Naive thymus-derived CD4-positive, alpha-beta T cell (primary cell): ENCODE data around the gene LRRC31. TPM values are rescaled to one million over a fixed set of nuclear protein-coding genes. Genes with fewer than 3 reads are reported as not detected.

Source experiments
- ATAC-seq: fragments of 150-1000 bp; cut with Tn5 transposase; 2 replicates; pipeline ENCODE4 v1.10.0; 2021; ENCODE audit warnings: mild to moderate bottlenecking, moderate library complexity
- CTCF ChIA-PET: fragments of 350-600 bp; sonication (Branson Sonifier 250); formaldehyde crosslinking; loops from one replicate; lab custom pipeline; 2021; ENCODE audit warnings: antibody characterized with exemption; lab: Charles Lee
- POLR2A ChIA-PET: fragments of 350-600 bp; sonication (Branson Sonifier 250); formaldehyde crosslinking; loops from one replicate; lab custom pipeline; 2021; ENCODE audit warnings: antibody characterized with exemption, inconsistent platforms; lab: Charles Lee
- DNase-seq, 9 donors: peaks; one replicate each; pipeline versions ENCODE4 v3.0.0 to v3.0.0-alpha.2; 2020 to 2022; ENCODE audit warnings: mixed read lengths in 1 of 9
- H3K27ac ChIP-seq: one replicate; pipeline ENCODE4 v1.7.0; 2013; ENCODE audit warnings: mild to moderate bottlenecking, low read depth, low read length, moderate library complexity
- H3K27me3 ChIP-seq, 2 donors: one replicate each; pipeline ENCODE4 v1.7.0; 2013; ENCODE audit warnings: low read length in 2 of 2, mild to moderate bottlenecking in 2 of 2, moderate library complexity in 2 of 2; ENCODE audit not compliant: control insufficient read depth in 2 of 2, insufficient read depth in 2 of 2
- H3K36me3 ChIP-seq, 3 experiments: 1 replicate in 2 of 3; 2 replicates in 1 of 3; pipeline ENCODE4 v1.7.0; 2013; ENCODE audit warnings: low read length in 3 of 3, mild to moderate bottlenecking in 3 of 3, moderate library complexity in 1 of 3; ENCODE audit not compliant: insufficient read depth in 3 of 3, control insufficient read depth in 2 of 3
- H3K4me1 ChIP-seq, 2 donors: one replicate each; pipeline ENCODE4 v1.7.0; 2013; ENCODE audit warnings: low read length in 2 of 2, mild to moderate bottlenecking in 2 of 2, moderate library complexity in 1 of 2; ENCODE audit not compliant: control insufficient read depth in 2 of 2, insufficient read depth in 2 of 2
- H3K4me3 ChIP-seq: 2 replicates; pipeline ENCODE4 v1.7.0; 2013; ENCODE audit warnings: mild to moderate bottlenecking, low read length
- H3K9me3 ChIP-seq, 3 experiments: 1 replicate in 2 of 3; 2 replicates in 1 of 3; pipeline ENCODE4 v1.7.0; 2013; ENCODE audit warnings: low read length in 3 of 3; ENCODE audit not compliant: control insufficient read depth in 2 of 3
- H3K27ac Mint-ChIP-seq, 9 donors: one replicate each; pipeline ENCODE4 v1.8.0; 2020 to 2022; ENCODE audit warnings: mixed read lengths in 9 of 9, mild to moderate bottlenecking in 8 of 9, moderate library complexity in 5 of 9, inconsistent platforms in 2 of 9
- H3K27me3 Mint-ChIP-seq, 5 donors: one replicate each; pipeline ENCODE4 v1.8.0; 2021 to 2022; ENCODE audit warnings: mixed read lengths in 5 of 5, mild to moderate bottlenecking in 1 of 5
- H3K36me3 Mint-ChIP-seq, 5 donors: one replicate each; pipeline ENCODE4 v1.8.0; 2020 to 2022; ENCODE audit warnings: mixed read lengths in 5 of 5, mild to moderate bottlenecking in 3 of 5, inconsistent platforms in 1 of 5
- H3K4me1 Mint-ChIP-seq, 7 donors: one replicate each; pipeline ENCODE4 v1.8.0; 2020 to 2022; ENCODE audit warnings: mixed read lengths in 7 of 7, mild to moderate bottlenecking in 3 of 7, inconsistent platforms in 1 of 7
- H3K4me3 Mint-ChIP-seq, 10 donors: one replicate each; pipeline ENCODE4 v1.8.0; 2020 to 2022; ENCODE audit warnings: mild to moderate bottlenecking in 10 of 10, mixed read lengths in 10 of 10, moderate library complexity in 6 of 10, inconsistent platforms in 2 of 10
- H3K9me3 Mint-ChIP-seq, 11 donors: one replicate each; pipeline ENCODE4 v1.8.0; 2020 to 2022; ENCODE audit warnings: mixed read lengths in 11 of 11, mild to moderate bottlenecking in 4 of 11, inconsistent platforms in 1 of 11, moderate library complexity in 1 of 11
- intact Hi-C, 2 donors: fragments of 100-400 bp; cut with micrococcal nuclease; formaldehyde crosslinking; loops; one replicate each; pipeline ENCODE4 v1.15.1; 2023
- polyA plus RNA-seq, 2 donors: library from polyadenylated mRNA; unstranded; fragments of 300-500 nt; fragmentation: Illumina TruSeq; gene quantifications; one replicate each; pipeline ENCODE4 v1.2.3, GENCODE V29; 2021
- total RNA-seq, 6 experiments: library from RNA in 5 of 6; stranded (reverse) in 5 of 6; gene quantifications; 1 replicate in 5 of 6; 2 replicates in 1 of 6; pipeline ENCODE4 v1.2.3 and lab custom pipeline; 2021 to 2026

LRRC31 gene
- total and polyA plus RNA-seq, 7 experiments from 2014 or later, result not detected

- POLR2A ChIA-PET, result interaction anchor here (0.6 to 5.9 kb wide), 5 partner anchors 10 to 311 kb away, joined by 3 to 55 read pairs (median 3); partner anchors contain the start of gene SEC62
- H3K36me3 Mint-ChIP-seq, result peaks cover 0 to 1% (median 0%) of the 10 kb centered on the region in 5 donors
- no peak for DNase-seq
- H3K27ac ChIP-seq, result no peak overlapping the region
- ATAC-seq, result no peak
- no peaks in the 10 kb centered on the region for H3K9me3 ChIP-seq
- no peak overlapping the region for H3K4me3 Mint-ChIP-seq
- peaks cover 0 to 3% (median 0%) of the 10 kb centered on the region in 11 donors for H3K9me3 Mint-ChIP-seq
- H3K36me3 ChIP-seq, result no peaks in the 10 kb centered on the region
- peak overlapping the region in 5 of 9 donors; percentile 2 to 83 (median 13) for H3K27ac Mint-ChIP-seq
- H3K4me1 Mint-ChIP-seq, result peaks cover 34 to 65% (median 54%) of the 10 kb centered on the region in 7 donors
- H3K4me3 ChIP-seq, result no peak overlapping the region
- H3K27me3 ChIP-seq, result no peaks in the 10 kb centered on the region
- peaks cover 6 to 40% of the 10 kb centered on the region in 2 donors for H3K4me1 ChIP-seq
- peaks cover 0 to 4% (median 0%) of the 10 kb centered on the region in 5 donors for H3K27me3 Mint-ChIP-seq
- CTCF ChIA-PET, result interaction anchor here (0.6 to 1.7 kb wide), 4 partner anchors 36 to 1044 kb away, joined by 3 to 8 read pairs (median 5); partner anchors contain the start of genes SAMD7 and SEC62
- intact Hi-C loops, result loop anchor here (5.0 to 10.0 kb wide), 2 partner anchors 547 to 1040 kb away; partner anchors contain the start of genes CLDN11 (in 1 of the 2) and EIF5A2 (in 1 of the 2)
Observed at GRCh38 chr3:169867584-169868210, 2.0 kb downstream of the LRRC31 start.

GRCh38 chr3:169865176-169865767, 4.5 kb downstream of the LRRC31 start:
- Mint-ChIP-seq H3K4me1 (peaks cover 23 to 50% (median 34%) of the 10 kb centered on the region in 7 donors), H3K4me3 (peak overlapping the region in 9 of 10 donors; percentile 63 to 83 (median 76)), H3K36me3 (peaks cover 0 to 1% (median 0%) of the 10 kb centered on the region in 5 donors), H3K27me3 (peaks cover 0 to 9% (median 0%) of the 10 kb centered on the region in 5 donors), H3K27ac (peak overlapping the region; percentile 19 to 99 (median 96)), H3K9me3 (peaks cover 0 to under 1% (median 0%) of the 10 kb centered on the region in 11 donors)
- Histone ChIP-seq H3K4me3 (peak overlapping the region; percentile 2), H3K36me3 (no peaks in the 10 kb centered on the region), H3K27me3 (no peaks in the 10 kb centered on the region), H3K4me1 (peaks cover 6 to 22% of the 10 kb centered on the region in 2 donors), H3K9me3 (no peaks in the 10 kb centered on the region), H3K27ac (peak overlapping the region; percentile 45)
- ATAC-seq (peak; percentile 74), DNase-seq (peak in 7 of 9 donors; percentile 15 to 58 (median 53))
- intact Hi-C loops, result loop anchor here (1.0 to 10.0 kb wide), 4 partner anchors 92 to 1042 kb away; partner anchors contain the start of genes CLDN11 (in 1 of the 2), EIF5A2 (in 1 of the 2) and MYNN (in 1 of the 2)
- ChIA-PET CTCF (interaction anchor here (0.6 to 1.9 kb wide), 11 partner anchors 10 to 492 kb away, joined by 3 to 7 read pairs (median 3); no protein-coding TSS in a partner anchor), POLR2A (interaction anchor here (0.6 to 5.9 kb wide), 14 partner anchors 12 to 1003 kb away, joined by 3 to 55 read pairs (median 3); partner anchors contain the start of gene SEC62)

GRCh38 chr3:169864270-169864669, 5.5 kb downstream of the LRRC31 start:
- Mint-ChIP-seq H3K9me3 (no peaks in the 10 kb centered on the region), H3K36me3 (peaks cover 0 to 1% (median 0%) of the 10 kb centered on the region in 5 donors), H3K4me3 (peak overlapping the region in 4 of 10 donors; percentile 0 to 58 (median 44)), H3K4me1 (peaks cover 19 to 42% (median 27%) of the 10 kb centered on the region in 7 donors), H3K27ac (peak overlapping the region in 4 of 9 donors; percentile 67 to 98 (median 90)), H3K27me3 (peaks cover 0 to 11% (median 0%) of the 10 kb centered on the region in 5 donors)
- peaks cover 6 to 22% of the 10 kb centered on the region in 2 donors for H3K4me1 ChIP-seq
- H3K9me3 ChIP-seq, result no peaks in the 10 kb centered on the region
- no peaks in the 10 kb centered on the region for H3K36me3 ChIP-seq
- H3K4me3 ChIP-seq, result no peak overlapping the region
- H3K27ac ChIP-seq, result no peak overlapping the region
- DNase-seq, result no peak
- POLR2A ChIA-PET, result interaction anchor here (0.7 to 5.9 kb wide), 6 partner anchors 102 to 571 kb away, joined by 3 to 55 read pairs (median 3); partner anchors contain the start of gene SEC62
- CTCF ChIA-PET, result interaction anchor here (0.6 to 2.9 kb wide), 14 partner anchors 11 to 566 kb away, joined by 3 to 16 read pairs (median 3); partner anchors contain the start of gene SEC62
- no peak for ATAC-seq
- no peaks in the 10 kb centered on the region for H3K27me3 ChIP-seq
- intact Hi-C loops, result loop anchor here (5.0 to 10.0 kb wide), 6 partner anchors 52 to 948 kb away; partner anchors contain the start of genes CLDN11 (in 1 of the 2), GPR160 (in 1 of the 2), LRRC34 (in 1 of the 2) and LRRIQ4 (in 1 of the 2)

- Histone ChIP-seq H3K36me3 (no peaks in the 10 kb centered on the region), H3K27me3 (no peaks in the 10 kb centered on the region), H3K4me3 (no peak overlapping the region), H3K4me1 (peaks cover 6 to 22% of the 10 kb centered on the region in 2 donors), H3K9me3 (no peaks in the 10 kb centered on the region), H3K27ac (no peak overlapping the region)
- Mint-ChIP-seq H3K9me3 (no peaks in the 10 kb centered on the region), H3K36me3 (peaks cover 0 to 1% (median 0%) of the 10 kb centered on the region in 5 donors), H3K27me3 (peaks cover 0 to 14% (median 0%) of the 10 kb centered on the region in 5 donors), H3K27ac (peak overlapping the region in 6 of 9 donors; percentile 42 to 98 (median 52)), H3K4me3 (peak overlapping the region in 4 of 10 donors; percentile 3 to 58 (median 38)), H3K4me1 (peaks cover 19 to 38% (median 27%) of the 10 kb centered on the region in 7 donors)
- POLR2A ChIA-PET, result interaction anchor here (0.6 to 5.9 kb wide), 4 partner anchors 103 to 572 kb away, joined by 3 to 55 read pairs (median 3); partner anchors contain the start of gene SEC62
- CTCF ChIA-PET, result interaction anchor here (0.7 to 2.9 kb wide), 17 partner anchors 12 to 592 kb away, joined by 3 to 16 read pairs (median 4); partner anchors contain the start of gene SEC62
- DNase-seq (peak; percentile 29 to 77 (median 67)), ATAC-seq (peak; percentile 87)
- intact Hi-C loops, result loop anchor here (1.0 to 10.0 kb wide), 16 partner anchors 51 to 949 kb away; partner anchors contain the start of genes SEC62 (in 2 of the 2), CLDN11 (in 1 of the 2), GPR160 (in 1 of the 2) and LRRC34 (in 1 of the 2)
Observed at GRCh38 chr3:169863458-169863899, 6.3 kb downstream of the LRRC31 start.

GRCh38 chr3:169861871-169862270, 7.9 kb downstream of the LRRC31 start:
- POLR2A ChIA-PET, result interaction anchor here (0.7 kb wide), 1 partner anchor 121 kb away, joined by 3 read pairs; no protein-coding TSS in a partner anchor
- ATAC-seq (no peak), DNase-seq (no peak)
- intact Hi-C loops, result loop anchor here (2.0 to 10.0 kb wide), 8 partner anchors 50 to 950 kb away; partner anchors contain the start of genes CLDN11 (in 1 of the 2), GPR160 (in 1 of the 2), LRRC34 (in 1 of the 2) and LRRIQ4 (in 1 of the 2)
- peaks cover 0 to 26% (median 7%) of the 10 kb centered on the region in 5 donors for H3K27me3 Mint-ChIP-seq
- H3K9me3 Mint-ChIP-seq, result no peaks in the 10 kb centered on the region
- H3K27me3 ChIP-seq, result no peaks in the 10 kb centered on the region
- H3K36me3 ChIP-seq, result no peaks in the 10 kb centered on the region
- H3K4me1 ChIP-seq, result peaks cover 6 to 22% of the 10 kb centered on the region in 2 donors
- CTCF ChIA-PET, result interaction anchor here (0.8 to 1.8 kb wide), 8 partner anchors 10 to 192 kb away, joined by 3 to 12 read pairs (median 6); no protein-coding TSS in a partner anchor
- no peak overlapping the region for H3K4me3 ChIP-seq
- H3K27ac ChIP-seq, result no peak overlapping the region
- peaks cover 19 to 37% (median 26%) of the 10 kb centered on the region in 7 donors for H3K4me1 Mint-ChIP-seq
- peak overlapping the region in 1 of 9 donors; percentile 8 for H3K27ac Mint-ChIP-seq
- H3K9me3 ChIP-seq, result no peaks in the 10 kb centered on the region
- peaks cover 0 to 1% (median 0%) of the 10 kb centered on the region in 5 donors for H3K36me3 Mint-ChIP-seq
- H3K4me3 Mint-ChIP-seq, result no peak overlapping the region
